A673 (cell line): ENCODE measurements around the gene TDRKH.

ENCODE experiments used
- CTCF ChIP-seq: fragments of 300-800, 200-600 bp; sonication (generic); conservative IDR thresholded peaks from 2 replicates; pipeline ENCODE4 v1.5.1; 2017; ENCODE audit warnings: low read depth, mild to moderate bottlenecking, antibody characterized with exemption, low read length, moderate library complexity, mixed read lengths
- EZH2 ChIP-seq: fragments of 200-600 bp; sonication (generic); IDR thresholded peaks from 2 replicates; pipeline ENCODE4 v1.6.1; 2017; ENCODE audit warnings: borderline replicate concordance, low read depth, mild to moderate bottlenecking, mixed read lengths, antibody characterized with exemption, low read length; ENCODE audit not compliant: poor library complexity, severe bottlenecking

GRCh38 chr1:151774256-151774922, 15.9 kb downstream of the TDRKH start:
- TF ChIP-seq CTCF, result no peak
- no peak for TF ChIP-seq EZH2
